Fibroblast of peridontal ligament (primary cell): Measurements from ENCODE around the gene ARCN1.
"Not testable (repeated sequence)": the region's sequence is repeated elsewhere in the genome, so short reads cannot be mapped to it uniquely, and the experiment has no call there.

Experiments
- DNase-seq: peaks from one replicate; pipeline ENCODE4 v3.0.0-alpha.2; 2010; ENCODE audit errors: extremely low read depth

ARCN1 gene

GRCh38 chr11:118605116-118605867, 33.1 kb downstream of the ARCN1 start:
- peak; percentile 98 for DNase-seq

- no peak for DNase-seq
These were observed 34.1 kb downstream of the ARCN1 start for GRCh38 chr11:118606157-118606843.

GRCh38 chr11:118606844-118607228, 34.6 kb downstream of the ARCN1 start:
- no peak for DNase-seq

- peak; percentile 68 for DNase-seq
These were observed 35.5 kb downstream of the ARCN1 start, which contains the start of gene PHLDB1 for GRCh38 chr11:118607401-118608359. PHLDB1 (plus strand) TSS chr11:118607615; CDS start chr11:118613837, 6,222 bp downstream.

GRCh38 chr11:118608360-118609227, 36.4 kb downstream of the ARCN1 start:
- peak; percentile 80 for DNase-seq

GRCh38 chr11:118609380-118610224, 37.4 kb downstream of the ARCN1 start:
- no peak for DNase-seq

- DNase-seq, result no peak
These were observed 38.1 kb downstream of the ARCN1 start for GRCh38 chr11:118610225-118610772.

GRCh38 chr11:118610773-118611432, 38.7 kb downstream of the ARCN1 start:
- peak; percentile 50 for DNase-seq

- not testable (repeated sequence) for DNase-seq
These were observed 39.2 kb downstream of the ARCN1 start for GRCh38 chr11:118611433-118611795.

- DNase-seq, result no peak
These were observed 40.2 kb downstream of the ARCN1 start for GRCh38 chr11:118612378-118612777.

GRCh38 chr11:118614511-118614910, 42.3 kb downstream of the ARCN1 start:
- no peak for DNase-seq

GRCh38 chr11:118615282-118615975, 43.2 kb downstream of the ARCN1 start:
- no peak for DNase-seq

GRCh38 chr11:118615976-118616371, 43.8 kb downstream of the ARCN1 start:
- no peak for DNase-seq

- peak; percentile 74 for DNase-seq
These were observed 46.1 kb downstream of the ARCN1 start for GRCh38 chr11:118618115-118618990.

- DNase-seq, result peak; percentile 81
These were observed 46.8 kb downstream of the ARCN1 start for GRCh38 chr11:118618991-118619375.

- DNase-seq, result peak; percentile 96
These were observed 47.4 kb downstream of the ARCN1 start for GRCh38 chr11:118619444-118620197.

GRCh38 chr11:118620529-118621070, 48.4 kb downstream of the ARCN1 start:
- no peak for DNase-seq
